HCT116 (cell line): ENCODE data around the gene SEMA4A. TPM values are rescaled to one million over a fixed set of nuclear protein-coding genes. Genes with fewer than 3 reads are reported as not detected.

Source experiments
- ATAC-seq: fragments of 200-7000 bp; cut with Tn5 transposase; 2 replicates; pipeline ENCODE4 v1.9.1; 2020; ENCODE audit warnings: mild to moderate bottlenecking, moderate library complexity
- BruUV-seq: library from RNA; stranded (reverse); fragments of 400-500 nt; replicated peaks from 2 replicates; lab custom pipeline; 2021; lab: Mats Ljungman, UMichigan
- CTCF ChIA-PET: fragments of 300-600 bp; sonication (Branson Sonifier 250); formaldehyde crosslinking; loops from one replicate; lab custom pipeline; 2021; ENCODE audit warnings: antibody characterized with exemption; lab: Charles Lee
- POLR2A ChIA-PET: fragments of 300-600, 350-600 bp; sonication (Branson Sonifier 250); formaldehyde crosslinking; loops from one replicate; lab custom pipeline; 2021; ENCODE audit warnings: antibody characterized with exemption; lab: Charles Lee
- RAD21 ChIA-PET, 2 experiments: fragments of 300-600 bp; sonication (Branson Sonifier 250); formaldehyde crosslinking; loops; one replicate each; lab custom pipeline; 2023; ENCODE audit warnings: low total read pairs in 2 of 2; ENCODE audit not compliant: uncharacterized antibody in 2 of 2, unreplicated experiment in 2 of 2, low non-redundant PET in 1 of 2; lab: Charles Lee
- DNase-seq: peaks from one replicate; pipeline ENCODE4 v3.0.0-alpha.2; 2010; ENCODE audit warnings: low read depth, low spot score
- H2AFZ ChIP-seq: fragments of 200-600 bp; shearing (Covaris generic), sonication (generic); 2 replicates; pipeline ENCODE4 v1.6.1; 2017; ENCODE audit warnings: low read depth, mixed run types, mixed read lengths, antibody characterized with exemption, low read length; ENCODE audit not compliant: poor library complexity, severe bottlenecking
- H3K27ac ChIP-seq: 2 replicates; pipeline ENCODE4 v1.5.1; 2012; ENCODE audit warnings: low read depth, low read length
- H3K27me3 ChIP-seq: fragments of 200-600 bp; sonication (generic); 2 replicates; pipeline ENCODE4 v1.6.1; 2016; ENCODE audit warnings: mixed run types, low read length, mixed read lengths; ENCODE audit not compliant: insufficient read depth
- H3K36me3 ChIP-seq, 2 experiments: fragments of 200-500 bp in 1 of 2; fragments of 200-600 bp in 1 of 2; sonication (Bioruptor generic) in 1 of 2; sonication (generic) in 1 of 2; 2 replicates each; pipeline versions ENCODE4 v1.5.1 to v1.6.1; 2014 to 2016; ENCODE audit warnings: low read length in 2 of 2, inconsistent platforms in 1 of 2, mixed read lengths in 1 of 2, mixed run types in 1 of 2; ENCODE audit not compliant: insufficient read depth in 2 of 2, control insufficient read depth in 1 of 2
- H3K4me1 ChIP-seq, 2 experiments: fragments of 200-600 bp in 1 of 2; sonication (generic) in 1 of 2; 2 replicates each; pipeline versions ENCODE4 v1.5.1 to v1.6.1; 2012 to 2017; ENCODE audit warnings: low read length in 2 of 2, inconsistent platforms in 1 of 2, mild to moderate bottlenecking in 1 of 2, mixed read lengths in 1 of 2, mixed run types in 1 of 2, moderate library complexity in 1 of 2; ENCODE audit not compliant: insufficient read depth in 2 of 2, control insufficient read depth in 1 of 2
- H3K4me2 ChIP-seq: fragments of 200-600 bp; sonication (generic); 2 replicates; pipeline ENCODE4 v1.6.1; 2017; ENCODE audit warnings: mixed run types, low read length, mixed read lengths
- H3K4me3 ChIP-seq, 2 experiments: fragments of 200-600 bp in 1 of 2; sonication (generic) in 1 of 2; replicated peaks in 1 of 2; 2 replicates each; pipeline ENCODE4 v1.5.1; 2011 to 2016; ENCODE audit warnings: low read length in 2 of 2, control low read depth in 1 of 2, low read depth in 1 of 2, mild to moderate bottlenecking in 1 of 2, mixed read lengths in 1 of 2, mixed run types in 1 of 2
- H3K79me2 ChIP-seq: fragments of 200-600 bp; sonication (generic); 2 replicates; pipeline ENCODE4 v1.6.1; 2017; ENCODE audit warnings: mild to moderate bottlenecking, mixed run types, low read length, moderate library complexity, mixed read lengths; ENCODE audit not compliant: insufficient read depth
- H3K9ac ChIP-seq: fragments of 200-600 bp; sonication (generic); 2 replicates; pipeline ENCODE4 v1.6.1; 2016; ENCODE audit warnings: low read length, mixed read lengths
- H3K9me2 ChIP-seq: fragments of 200-600 bp; sonication (generic), shearing (Covaris generic); 2 replicates; pipeline ENCODE4 v1.6.1; 2017; ENCODE audit warnings: mixed run types, mild to moderate bottlenecking, moderate library complexity; ENCODE audit not compliant: insufficient read depth
- H3K9me3 ChIP-seq, 2 experiments: fragments of 200-500 bp in 1 of 2; fragments of 200-600 bp in 1 of 2; sonication (Bioruptor generic) in 1 of 2; sonication (generic) in 1 of 2; 2 replicates each; pipeline ENCODE4 v1.6.1; 2014 to 2017; ENCODE audit warnings: low read length in 2 of 2, mixed read lengths in 2 of 2, inconsistent platforms in 1 of 2, low read depth in 1 of 2, mild to moderate bottlenecking in 1 of 2, mixed run types in 1 of 2, moderate library complexity in 1 of 2; ENCODE audit not compliant: control insufficient read depth in 1 of 2, insufficient read depth in 1 of 2
- H4K20me1 ChIP-seq: fragments of 200-600 bp; sonication (generic), shearing (Covaris generic); 2 replicates; pipeline ENCODE4 v1.6.1; 2017; ENCODE audit warnings: mixed run types, mild to moderate bottlenecking, moderate library complexity; ENCODE audit not compliant: insufficient read depth
- ATF3 ChIP-seq: IDR thresholded peaks from 2 replicates; pipeline ENCODE4 v1.6.1; 2012
- EZH2phosphoT487 ChIP-seq: fragments of 200-600 bp; IDR thresholded peaks from 2 replicates; pipeline ENCODE4 v1.6.1; 2018; ENCODE audit warnings: antibody characterized with exemption, borderline replicate concordance
- REST ChIP-seq: IDR thresholded peaks from 2 replicates; pipeline ENCODE4 v1.6.1; 2012; ENCODE audit warnings: low read depth
- ZBTB33 ChIP-seq: IDR thresholded peaks from 2 replicates; pipeline ENCODE4 v1.6.1; 2011; ENCODE audit warnings: mild to moderate bottlenecking, low read length, moderate library complexity; ENCODE audit not compliant: insufficient replicate concordance; ENCODE audit errors: extremely low read depth
- intact Hi-C: fragments of 100-400 bp; cut with micrococcal nuclease; formaldehyde crosslinking; loops from 2 replicates; pipeline ENCODE4 v1.10.0; 2022
- total RNA-seq: library from RNA; stranded (reverse); gene quantifications from one replicate; pipeline ENCODE4 v1.2.1, GENCODE V29; 2021; ENCODE audit not compliant: unreplicated experiment

Gene SEMA4A
- total RNA-seq, 1 experiment from 2014 or later: 0.39 TPM

GRCh38 chr1:156157506-156157905 lies 4.1 kb downstream of the SEMA4A start:
- Histone ChIP-seq H3K79me2 (no peaks in the 10 kb centered on the region), H2AFZ (no peak overlapping the region), H3K9ac (no peak overlapping the region), H3K9me2 (no peaks in the 10 kb centered on the region), H3K4me3 (no peak overlapping the region), H3K4me1 (no peaks in the 10 kb centered on the region), H3K9me3 (no peaks in the 10 kb centered on the region), H4K20me1 (no peaks in the 10 kb centered on the region), H3K36me3 (no peaks in the 10 kb centered on the region), H3K27ac (no peak overlapping the region), H3K27me3 (0 out of 2 replicates have a peak, but pooled peaks cover 6% of the 10 kb centered on the region), H3K4me2 (no peak overlapping the region)
- ChIA-PET CTCF (interaction anchor here (0.8 kb wide), 1 partner anchor 12 kb away, joined by 3 read pairs; no protein-coding TSS in a partner anchor), POLR2A (no interaction called here), RAD21 (no interaction called here)
- no peak for ATAC-seq
- intact Hi-C loops: no loop called here
- BruUV-seq: no TSS peak
- DNase-seq: no peak
- TF ChIP-seq REST (no peak), ZBTB33 (no peak), EZH2phosphoT487 (no peak), ATF3 (no peak)
